HG03520 (cell line): ENCODE data around the gene NDUFA7.
"Not testable (repeated sequence)": the region's sequence is repeated elsewhere in the genome, so short reads cannot be mapped to it uniquely, and the experiment has no call there.

Source experiments
- ATAC-seq: cut with Tn5 transposase; IDR thresholded peaks from one replicate; pipeline ENCODE4 v1.9.1; 2021; ENCODE audit warnings: mild to moderate bottlenecking, moderate library complexity; ENCODE audit not compliant: unreplicated experiment

The NDUFA7 gene

GRCh38 chr19:8342316-8342683, 21.1 kb upstream of the NDUFA7 start:
- ATAC-seq: no peak

- not testable (repeated sequence) for ATAC-seq
Observed at GRCh38 chr19:8341504-8341903, 20.3 kb upstream of the NDUFA7 start.

GRCh38 chr19:8340341-8341096, 19.3 kb upstream of the NDUFA7 start:
- ATAC-seq: no peak

- no peak for ATAC-seq
Observed at GRCh38 chr19:8338835-8339234, 17.7 kb upstream of the NDUFA7 start.

- ATAC-seq: no peak
Observed at GRCh38 chr19:8337728-8338127, 16.6 kb upstream of the NDUFA7 start.

- no peak for ATAC-seq
Observed at GRCh38 chr19:8336660-8337059, 15.5 kb upstream of the NDUFA7 start.

- no peak for ATAC-seq
Observed at GRCh38 chr19:8336072-8336569, 14.9 kb upstream of the NDUFA7 start.

- ATAC-seq: no peak
Observed at GRCh38 chr19:8335343-8336071, 14.3 kb upstream of the NDUFA7 start.

- no peak for ATAC-seq
Observed at GRCh38 chr19:8334458-8335342, 13.5 kb upstream of the NDUFA7 start.

- ATAC-seq: no peak
Observed at GRCh38 chr19:8333767-8334457, 12.7 kb upstream of the NDUFA7 start.

- no peak for ATAC-seq
Observed at GRCh38 chr19:8332976-8333766, 12.0 kb upstream of the NDUFA7 start.

GRCh38 chr19:8331263-8331845, 10.2 kb upstream of the NDUFA7 start:
- no peak for ATAC-seq

- no peak for ATAC-seq
Observed at GRCh38 chr19:8329996-8330395, 8.8 kb upstream of the NDUFA7 start.

GRCh38 chr19:8325454-8325853, 4.3 kb upstream of the NDUFA7 start:
- no peak for ATAC-seq

GRCh38 chr19:8324186-8325050, 3.2 kb upstream of the NDUFA7 start:
- ATAC-seq: no peak

GRCh38 chr19:8323781-8324185, 2.6 kb upstream of the NDUFA7 start:
- no peak for ATAC-seq

GRCh38 chr19:8322638-8322997, 1.4 kb upstream of the NDUFA7 start:
- no peak for ATAC-seq

- no peak for ATAC-seq
Observed at GRCh38 chr19:8321986-8322637, 937 bp upstream of the NDUFA7 start.
